Measurements from ENCODE around the gene FARSA. TPM values are rescaled to one million over a fixed set of nuclear protein-coding genes. Genes with fewer than 3 reads are reported as not detected.

Gene FARSA
- total and polyA plus RNA-seq, 2 of the 8 experiments (the other 6 are each of a cell fraction or from before 2014, with no cell fraction given), result 61.0 to 103 TPM

- Histone ChIP-seq H2BK12ac (ENCODE audit: low read depth, low read length) (no peak overlapping the region), H2BK120ac (replicated peaks; ENCODE audit: low read depth, low read length) (no peak overlapping the region), H4K91ac (replicated peaks; ENCODE audit: insufficient read length, low read length) (no peak overlapping the region), H3K4me3 (ENCODE audit: extremely low read depth in 1 of 4, insufficient read depth in 2 of 4, low read depth in 3 of 4, low read length in 4 of 4) (no peak overlapping the region), H3K27ac (ENCODE audit: low read depth, low read length) (no peak overlapping the region), H3K9me3 (ENCODE audit: insufficient read depth in 2 of 2, low read depth in 1 of 2, low read length in 1 of 2) (no peaks in the 10 kb centered on the region), H4K8ac (ENCODE audit: extremely low read depth, insufficient read depth, low read length) (no peak overlapping the region), H3K23ac (ENCODE audit: insufficient read length) (no peak overlapping the region), H2AFZ (ENCODE audit: low read length) (no peak overlapping the region), H3K4me2 (ENCODE audit: insufficient read depth in 1 of 2, low read depth in 2 of 2, low read length in 2 of 2) (no peak overlapping the region), H2AK5ac (ENCODE audit: low read depth, low read length) (no peak overlapping the region), H3K79me2 (ENCODE audit: control insufficient read depth in 1 of 2, insufficient read depth in 2 of 2, low read length in 2 of 2) (peaks cover 4 to 27% of the 10 kb centered on the region in 2 experiments; a peak in 3 of 4 replicates), H2BK20ac (ENCODE audit: low read length) (no peak overlapping the region), H3K9ac (replicated peaks in 1 of 4; ENCODE audit: extremely low read depth in 1 of 4, low read depth in 3 of 4, low read length in 3 of 4) (no peak overlapping the region), H3K36me3 (ENCODE audit: control insufficient read depth in 2 of 4, insufficient read depth in 4 of 4, low read length in 3 of 4) (peaks cover 15 to 52% (median 26%) of the 10 kb centered on the region in 4 experiments), H3K23me2 (ENCODE audit: low read depth, low read length) (peaks cover 6% of the 10 kb centered on the region), H3K56ac (replicated peaks; ENCODE audit: insufficient read length, low read depth, low read length) (no peak overlapping the region), H4K5ac (ENCODE audit: insufficient read length, low read depth, low read length) (no peak overlapping the region), H3K18ac (ENCODE audit: extremely low read depth, low read length) (no peak overlapping the region), H3K79me1 (ENCODE audit: low read depth, low read length) (peaks cover 4% of the 10 kb centered on the region; the same call in 1 of the 2 replicates), H3K14ac (ENCODE audit: insufficient read length) (no peak overlapping the region), H3K4me1 (replicated peaks in 1 of 4; ENCODE audit: control insufficient read depth in 3 of 4, insufficient read depth in 4 of 4, low read length in 3 of 4) (peaks cover 0 to 4% (median 2%) of the 10 kb centered on the region in 4 experiments; a peak in 3 of 7 replicates), H2BK15ac (ENCODE audit: low read length) (no peak overlapping the region), H4K20me1 (replicated peaks in 1 of 2; ENCODE audit: control insufficient read depth in 1 of 2, insufficient read depth in 2 of 2, low read length in 2 of 2) (peaks cover 0 to 9% of the 10 kb centered on the region in 2 experiments), H3K4ac (replicated peaks; ENCODE audit: insufficient read length, low read depth, low read length) (no peak overlapping the region), H2BK5ac (ENCODE audit: low read depth, low read length) (no peak overlapping the region), H3K27me3 (replicated peaks in 1 of 4; ENCODE audit: control insufficient read depth in 3 of 4, extremely low read depth in 1 of 4, insufficient read depth in 3 of 4, low read length in 3 of 4) (no peaks in the 10 kb centered on the region)
- POLR2A ChIA-PET (ENCODE audit: partially characterized antibody), result interaction anchor here (0.6 to 8.1 kb wide), 28 partner anchors 6 to 309 kb away, joined by 3 to 71 read pairs (median 4); partner anchors contain the start of genes CALR, DNASE2, FARSA and GCDH
- no peak for FAIRE-seq
- WGBS, 2 experiments (ENCODE audit: extremely low coverage in 1 of 2, insufficient coverage in 1 of 2, insufficient read length in 1 of 2, insufficient replicate concordance in 2 of 2, low coverage in 1 of 2, low lambda C conversion rate in 2 of 2, missing lambda C conversion rate in 1 of 2), result 98% methylated on average over 5 of the region's 11 CpGs; no CpG with 5 or more reads in 1 of the 2 experiments
- CTCF ChIA-PET (ENCODE audit: partially characterized antibody), result interaction anchor here (1.6 to 6.7 kb wide), 2 partner anchors 10 to 13 kb away, joined by 3 to 62 read pairs; no protein-coding TSS in a partner anchor
- 0 out of 2 replicates have a peak, but pooled peaks have one; percentile 49 for TF ChIP-seq POLR2AphosphoS5 (IDR thresholded peaks at IDR 0.05; ENCODE audit: low read depth, low read length)
- no peak for TF ChIP-seq CTBP2 (IDR thresholded peaks at IDR 0.05; ENCODE audit: borderline replicate concordance, insufficient read depth, insufficient read length, low read length)
- peak; percentile 46 to 48; a peak in 2 of 3 replicates for TF ChIP-seq POLR2A (IDR thresholded peaks at IDR 0.05; ENCODE audit: control extremely low read depth in 1 of 2, low read depth in 2 of 2, low read length in 2 of 2)
- no peak for TF ChIP-seq MAFK (IDR thresholded peaks at IDR 0.05; ENCODE audit: low read depth, low read length)
- no peak for TF ChIP-seq SP2 (IDR thresholded peaks at IDR 0.05; ENCODE audit: low read length)
- TF ChIP-seq TBP (IDR thresholded peaks at IDR 0.05; ENCODE audit: low read depth, low read length), result no peak
- no peak for DNase-seq (ENCODE audit: low read depth in 1 of 2, low spot score in 2 of 2)
Measured at GRCh38 chr19:12953138-12953798, 19.8 kb upstream of the FARSA start.
